GM23248 (cell line): ENCODE data around the gene PRIM1.

Experiments
- EZH2 ChIP-seq: fragments of 200-600 bp; sonication (generic); IDR thresholded peaks from 2 replicates; pipeline ENCODE4 v1.6.1; 2018; ENCODE audit warnings: antibody characterized with exemption, mild to moderate bottlenecking; ENCODE audit not compliant: insufficient read depth, poor library complexity, severe bottlenecking
- EZH2phosphoT487 ChIP-seq: fragments of 200-600 bp; sonication (generic); IDR thresholded peaks from 2 replicates; pipeline ENCODE4 v1.6.1; 2018; ENCODE audit warnings: antibody characterized with exemption, moderate library complexity, mild to moderate bottlenecking, low read depth; ENCODE audit not compliant: insufficient read depth

DNA sequence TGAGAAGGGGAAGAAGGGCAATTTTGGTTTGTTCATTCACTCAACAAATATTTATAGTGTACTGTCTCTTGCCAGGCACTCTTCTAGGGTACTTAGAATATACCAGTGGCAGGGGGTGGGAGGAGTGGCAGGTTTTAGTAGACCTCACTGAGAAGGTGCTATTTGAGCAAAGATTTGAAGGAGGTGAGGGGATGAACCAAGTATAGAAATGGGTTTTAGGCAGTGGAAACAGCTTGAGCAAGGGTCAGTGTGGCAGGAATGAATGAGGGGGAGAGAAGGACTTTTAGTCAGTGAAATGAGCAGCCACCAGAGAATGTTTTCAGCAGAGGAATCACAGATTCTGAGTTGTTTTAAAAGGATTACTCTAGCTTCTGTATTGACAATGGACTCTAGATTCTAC is 2.3 kb downstream of the PRIM1 start:
- TF ChIP-seq EZH2 = no peak
- TF ChIP-seq EZH2phosphoT487 = no peak
